ENCODE data around the gene TMEM164.

TMEM164 gene

GRCh38 chrX:110224926-110225617 lies 222.2 kb downstream of the TMEM164 start:
- TF ChIP-seq, protein P1, sequence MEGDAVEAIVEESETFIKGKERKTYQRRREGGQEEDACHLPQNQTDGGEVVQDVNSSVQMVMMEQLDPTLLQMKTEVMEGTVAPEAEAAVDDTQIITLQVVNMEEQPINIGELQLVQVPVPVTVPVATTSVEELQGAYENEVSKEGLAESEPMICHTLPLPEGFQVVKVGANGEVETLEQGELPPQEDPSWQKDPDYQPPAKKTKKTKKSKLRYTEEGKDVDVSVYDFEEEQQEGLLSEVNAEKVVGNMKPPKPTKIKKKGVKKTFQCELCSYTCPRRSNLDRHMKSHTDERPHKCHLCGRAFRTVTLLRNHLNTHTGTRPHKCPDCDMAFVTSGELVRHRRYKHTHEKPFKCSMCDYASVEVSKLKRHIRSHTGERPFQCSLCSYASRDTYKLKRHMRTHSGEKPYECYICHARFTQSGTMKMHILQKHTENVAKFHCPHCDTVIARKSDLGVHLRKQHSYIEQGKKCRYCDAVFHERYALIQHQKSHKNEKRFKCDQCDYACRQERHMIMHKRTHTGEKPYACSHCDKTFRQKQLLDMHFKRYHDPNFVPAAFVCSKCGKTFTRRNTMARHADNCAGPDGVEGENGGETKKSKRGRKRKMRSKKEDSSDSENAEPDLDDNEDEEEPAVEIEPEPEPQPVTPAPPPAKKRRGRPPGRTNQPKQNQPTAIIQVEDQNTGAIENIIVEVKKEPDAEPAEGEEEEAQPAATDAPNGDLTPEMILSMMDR (conservative IDR thresholded peaks at IDR 0.05): no peak
- H3K27ac ChIP-seq: no peak overlapping the region

GRCh38 chrX:110226931-110227330 lies 224.0 kb downstream of the TMEM164 start:
- TF ChIP-seq, protein P1 (conservative IDR thresholded peaks at IDR 0.05): no peak
- no peak overlapping the region for H3K27ac ChIP-seq
